Stimulated activated CD4-positive, alpha-beta T cell treated with anti-CD3 and anti-CD28 coated beads, Interleukin-4, amount 100 ng/mL, for 1 hour (primary cell): ENCODE measurements around the gene SLC41A3.
"Not testable (repeated sequence)": the region's sequence is repeated elsewhere in the genome, so short reads cannot be mapped to it uniquely, and the experiment has no call there.

ENCODE experiments used
- DNase-seq: peaks from one replicate; pipeline ENCODE4 v3.0.0-alpha.2; 2020

SLC41A3 gene

DNA sequence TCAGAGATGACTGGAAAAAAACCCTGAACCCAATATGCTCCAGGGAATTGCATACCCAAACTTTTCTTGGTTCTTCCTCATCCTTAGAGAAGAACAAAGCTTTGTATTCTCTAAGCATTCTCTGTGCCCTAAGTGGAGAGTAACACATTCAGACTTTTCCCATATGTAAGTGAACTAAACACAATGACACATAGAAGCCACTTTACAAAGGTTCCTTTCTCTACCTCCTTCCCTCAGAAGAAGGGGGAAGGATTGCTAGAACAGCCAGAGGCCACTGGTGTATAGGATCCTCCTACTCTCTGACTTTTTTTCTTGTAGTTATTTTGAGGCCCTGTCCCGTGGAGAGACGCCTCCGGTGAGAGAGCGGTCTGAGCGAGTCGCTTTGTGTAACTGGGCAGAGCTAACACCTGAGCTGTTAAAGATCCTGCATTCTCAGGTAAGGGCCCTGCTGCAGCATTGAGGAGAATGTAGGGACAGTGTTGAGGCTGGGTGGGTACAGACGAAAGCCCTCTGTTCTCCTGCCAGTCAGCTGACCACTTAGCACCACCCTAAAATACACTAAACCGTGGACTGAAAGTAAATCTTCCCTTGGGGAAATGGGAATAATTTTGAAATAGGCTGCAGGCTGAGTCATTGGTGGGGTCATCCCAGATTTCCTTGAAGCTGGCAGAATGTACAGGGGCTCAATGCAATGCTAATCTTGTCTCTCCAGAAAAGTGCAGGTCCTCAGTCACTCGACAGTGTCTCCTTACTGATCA lies 108.5 kb downstream of the SLC41A3 start:
- DNase-seq, result not testable (repeated sequence)

DNA sequence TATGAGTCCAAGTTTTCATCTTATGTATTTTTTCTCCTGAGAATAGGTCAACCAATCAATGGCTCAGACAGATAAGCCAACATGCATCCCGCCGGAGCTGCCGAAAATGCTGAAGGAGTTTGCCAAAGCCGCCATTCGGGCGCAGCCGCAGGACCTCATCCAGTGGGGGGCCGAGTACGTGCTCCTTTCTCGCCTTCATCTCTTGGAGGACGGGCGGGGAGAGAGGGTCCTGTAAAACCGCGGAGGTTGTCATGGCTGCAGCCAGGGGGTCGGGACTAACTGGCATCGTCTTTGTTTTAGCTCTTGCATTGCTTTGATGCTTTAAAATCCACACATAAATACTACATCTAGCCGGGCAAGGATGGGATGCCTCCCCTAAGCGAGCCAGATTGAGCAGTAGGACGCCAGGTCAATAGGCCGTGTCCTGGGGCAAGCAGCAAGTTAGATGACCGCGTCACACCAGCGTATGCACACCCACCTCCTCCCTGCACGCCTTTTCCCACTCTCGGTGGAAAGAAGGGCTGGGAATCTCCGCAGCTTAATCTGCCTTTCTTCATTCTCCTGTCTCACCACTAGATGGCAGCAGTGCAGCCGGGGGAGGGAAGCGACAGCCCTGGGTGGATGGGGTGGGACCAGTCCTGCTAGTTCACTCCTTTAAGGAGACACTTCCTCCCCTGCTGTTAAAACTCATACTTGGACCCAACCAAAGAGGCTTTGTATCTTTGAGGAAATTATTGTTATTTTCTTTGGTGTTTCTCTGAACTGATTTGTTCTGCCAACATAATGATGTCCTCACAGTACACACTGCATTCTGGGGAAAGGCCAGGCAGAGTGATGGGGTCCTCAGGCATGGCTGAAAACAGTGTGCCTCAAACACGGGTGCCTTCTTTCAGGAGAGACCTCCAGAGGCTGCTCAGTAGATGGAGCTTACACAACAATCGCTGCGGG lies 111.7 kb downstream of the SLC41A3 start:
- DNase-seq, result not testable (repeated sequence)

DNA sequence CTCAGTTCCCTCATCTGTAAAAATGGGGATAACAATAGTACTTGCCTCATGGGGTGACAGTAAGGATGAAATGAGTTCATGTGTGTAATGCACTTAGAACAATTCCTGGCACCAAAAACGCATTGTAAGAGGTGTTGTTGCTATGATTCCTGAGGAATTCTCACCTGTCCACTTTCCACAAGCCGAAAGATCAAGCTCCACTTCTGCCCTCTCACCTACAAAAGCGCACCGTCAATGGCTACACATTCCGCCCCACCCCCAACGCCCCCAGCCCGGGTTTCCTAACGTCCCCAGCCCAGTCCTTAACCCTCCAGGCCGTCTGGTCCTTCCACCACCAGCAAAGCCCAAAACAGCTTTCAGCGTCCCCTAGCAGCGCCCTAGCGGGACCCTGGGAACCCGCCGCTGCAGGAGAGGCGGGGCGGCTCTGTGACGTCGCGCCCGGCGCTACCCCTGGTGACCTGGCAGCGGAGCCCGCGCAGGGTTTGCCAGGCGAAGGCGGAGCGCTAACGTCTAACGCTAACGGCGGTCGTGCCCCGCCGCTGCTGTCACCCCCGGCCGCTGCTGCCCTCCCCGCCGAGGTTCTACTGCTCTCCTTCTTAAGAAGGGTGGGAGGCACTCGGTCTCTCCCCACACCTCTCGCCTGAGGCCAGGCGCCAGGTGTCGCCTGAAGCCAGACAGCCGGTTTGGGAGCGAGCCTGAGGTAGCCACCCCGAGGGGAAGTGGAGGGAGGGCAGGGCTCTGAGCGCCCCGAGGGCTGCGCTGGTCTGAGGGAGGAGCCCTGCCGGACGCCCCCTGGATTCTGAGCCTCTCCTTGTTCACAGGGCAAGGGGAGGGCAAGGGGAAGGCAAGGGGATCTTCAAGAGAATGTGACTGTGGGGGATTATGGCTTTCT lies 115.0 kb downstream of the SLC41A3 start, which contains the start of gene ROPN1B:
TSS of gene ROPN1B (plus strand) at position 478 of the 892 bp plus-strand sequence. CDS start 2,877 bp downstream, outside the sequence.
- DNase-seq, result not testable (repeated sequence)

DNA sequence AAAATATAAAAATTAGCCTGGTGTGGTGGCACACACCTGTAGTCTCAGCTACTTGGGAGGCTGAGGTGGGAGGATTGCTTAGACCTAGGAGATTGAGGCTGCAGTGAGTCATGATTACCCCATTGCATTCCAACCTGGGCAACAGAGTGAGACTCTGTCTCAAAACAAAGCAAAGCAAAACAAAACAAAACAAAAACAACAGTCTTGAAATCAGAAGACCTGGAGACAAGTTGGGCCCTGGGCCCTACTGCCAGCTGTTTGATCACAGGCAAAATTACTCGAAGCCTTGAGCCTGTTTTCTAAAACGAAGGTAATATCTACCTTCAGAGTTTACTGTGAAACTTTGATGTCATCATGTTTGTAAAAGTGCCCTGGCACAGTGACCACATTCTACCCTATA lies 115.8 kb downstream of the SLC41A3 start:
- DNase-seq, result not testable (repeated sequence)

DNA sequence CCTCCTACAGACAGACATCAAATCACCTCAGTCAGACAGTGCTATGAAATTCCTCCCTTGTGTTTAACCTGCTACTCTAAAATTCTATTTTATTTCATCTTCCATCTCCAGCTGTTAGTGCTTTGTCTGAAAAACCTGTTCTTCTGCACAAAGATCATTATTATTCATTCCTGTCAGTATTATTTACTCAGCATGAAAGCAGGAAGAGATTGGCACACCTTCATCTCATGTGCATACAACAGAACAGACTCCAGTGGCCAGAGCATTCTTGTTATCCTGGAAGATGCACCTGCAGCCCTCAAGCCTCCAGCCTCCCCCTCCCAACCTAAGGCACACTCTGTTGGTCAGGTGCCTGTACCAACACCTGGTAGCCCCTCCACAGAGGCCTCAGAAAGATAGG lies 116.8 kb downstream of the SLC41A3 start:
- DNase-seq, result no peak

DNA sequence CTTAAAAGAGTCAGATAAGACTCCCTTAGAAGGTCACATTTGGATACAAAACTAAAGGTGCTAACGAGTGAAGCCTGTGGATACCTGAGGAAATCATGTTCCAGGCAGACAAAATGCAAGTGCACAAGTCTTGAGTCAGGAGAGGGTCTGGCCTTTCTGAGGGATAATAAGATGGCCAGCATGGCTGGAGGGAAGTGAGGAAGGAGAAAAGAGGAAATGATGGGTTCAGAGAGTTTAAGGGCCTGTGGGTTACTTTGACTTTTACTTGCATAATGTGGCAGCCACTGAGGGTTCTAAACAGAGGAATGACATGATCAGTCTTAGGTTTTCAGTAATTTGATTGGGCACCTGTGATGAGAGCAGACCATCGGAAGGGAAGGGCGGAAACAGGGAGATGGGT lies 118.4 kb downstream of the SLC41A3 start:
- DNase-seq, result no peak

DNA sequence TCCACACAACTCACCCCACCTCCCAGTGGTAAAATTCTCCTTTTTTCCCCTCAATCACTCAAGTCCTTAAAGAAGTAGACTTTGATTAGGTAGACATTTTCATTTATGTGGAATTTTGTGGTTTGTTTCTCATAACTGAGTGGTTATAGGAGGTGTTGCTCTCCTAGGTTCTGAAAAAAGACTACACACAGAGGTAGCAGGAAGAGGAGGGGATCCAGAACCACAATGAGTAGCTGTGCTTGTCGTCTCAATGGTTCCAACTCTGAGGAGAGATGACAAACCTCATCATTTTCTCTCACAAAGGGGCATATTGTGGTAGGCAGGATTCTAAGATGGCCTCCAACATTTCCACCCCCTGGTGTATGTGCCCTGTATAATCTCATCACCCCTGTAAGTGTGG lies 120.1 kb downstream of the SLC41A3 start:
- not testable (repeated sequence) for DNase-seq

DNA sequence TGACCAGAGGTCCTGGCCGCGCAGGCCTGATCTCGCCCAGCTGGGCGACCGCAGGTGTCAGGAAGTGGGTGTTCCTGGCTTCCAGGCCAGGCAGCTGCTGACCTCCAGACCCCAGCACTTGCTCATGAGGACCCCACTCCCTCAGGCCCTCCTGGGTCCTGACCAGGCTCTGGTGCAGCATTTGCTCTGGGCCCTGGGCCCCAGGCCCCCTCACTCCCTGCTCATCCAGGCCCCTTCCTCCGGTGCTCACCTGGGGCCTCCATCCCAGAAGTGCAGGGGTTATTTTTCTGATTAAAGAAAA lies 122.7 kb downstream of the SLC41A3 start:
- no peak for DNase-seq

DNA sequence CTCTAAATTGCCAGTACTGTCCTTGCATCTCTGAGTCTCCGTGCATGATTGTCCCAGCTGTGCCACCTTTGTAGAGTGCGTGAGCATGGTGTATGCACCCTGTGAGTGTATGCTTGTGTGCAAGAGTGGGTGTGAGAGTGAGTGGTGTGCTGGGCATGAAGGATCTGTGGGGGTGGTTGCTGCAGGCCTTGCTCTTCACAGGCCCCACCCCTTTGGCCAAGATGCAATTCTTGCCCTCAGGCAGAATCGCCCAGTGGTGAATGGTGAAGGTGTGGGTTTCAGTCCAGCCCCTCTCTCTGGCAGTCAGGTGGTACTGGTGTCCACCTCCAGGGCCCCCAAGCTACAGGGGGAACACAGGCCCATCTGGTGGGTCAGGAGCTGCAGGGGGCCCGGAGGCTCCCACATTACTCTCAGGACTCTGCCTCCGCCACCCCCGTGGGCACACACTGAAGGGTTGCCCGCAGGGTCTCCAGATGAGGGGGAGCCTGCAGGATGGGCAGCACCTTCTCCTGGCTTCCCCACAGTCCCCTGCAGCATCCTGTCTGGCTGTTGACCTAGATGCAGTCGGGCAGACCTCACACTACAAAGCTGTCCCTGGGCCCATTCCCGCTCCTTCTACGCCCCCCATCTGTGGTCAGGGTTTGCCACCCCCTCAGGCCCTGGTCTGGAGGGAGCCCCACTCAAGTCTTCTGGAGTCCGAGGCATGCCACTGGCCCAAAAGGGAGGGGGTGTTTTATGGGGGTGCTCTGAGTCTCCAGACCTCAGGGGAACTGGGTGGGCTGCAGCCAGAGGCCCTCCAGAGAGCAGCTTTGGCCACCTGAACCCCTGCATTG lies 123.3 kb downstream of the SLC41A3 start:
- DNase-seq, result no peak

DNA sequence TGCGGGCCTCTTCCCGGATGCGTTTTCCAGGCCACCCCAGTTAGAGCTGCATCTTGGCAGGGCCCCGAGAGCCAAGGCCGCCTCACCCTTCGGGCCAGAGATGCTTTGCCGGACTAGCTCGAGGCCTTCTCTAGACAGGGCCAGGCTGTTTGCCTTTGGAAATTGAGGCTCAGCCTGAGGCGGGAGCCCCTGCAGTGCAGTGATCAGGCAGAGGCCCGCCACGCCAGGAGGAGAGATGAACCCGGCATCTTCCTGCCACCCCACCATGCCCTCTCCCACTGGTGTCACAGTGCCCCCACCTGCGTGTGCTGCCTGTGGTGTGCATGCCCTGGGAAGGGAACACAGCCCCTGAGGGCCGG lies 123.9 kb downstream of the SLC41A3 start:
- no peak for DNase-seq

DNA sequence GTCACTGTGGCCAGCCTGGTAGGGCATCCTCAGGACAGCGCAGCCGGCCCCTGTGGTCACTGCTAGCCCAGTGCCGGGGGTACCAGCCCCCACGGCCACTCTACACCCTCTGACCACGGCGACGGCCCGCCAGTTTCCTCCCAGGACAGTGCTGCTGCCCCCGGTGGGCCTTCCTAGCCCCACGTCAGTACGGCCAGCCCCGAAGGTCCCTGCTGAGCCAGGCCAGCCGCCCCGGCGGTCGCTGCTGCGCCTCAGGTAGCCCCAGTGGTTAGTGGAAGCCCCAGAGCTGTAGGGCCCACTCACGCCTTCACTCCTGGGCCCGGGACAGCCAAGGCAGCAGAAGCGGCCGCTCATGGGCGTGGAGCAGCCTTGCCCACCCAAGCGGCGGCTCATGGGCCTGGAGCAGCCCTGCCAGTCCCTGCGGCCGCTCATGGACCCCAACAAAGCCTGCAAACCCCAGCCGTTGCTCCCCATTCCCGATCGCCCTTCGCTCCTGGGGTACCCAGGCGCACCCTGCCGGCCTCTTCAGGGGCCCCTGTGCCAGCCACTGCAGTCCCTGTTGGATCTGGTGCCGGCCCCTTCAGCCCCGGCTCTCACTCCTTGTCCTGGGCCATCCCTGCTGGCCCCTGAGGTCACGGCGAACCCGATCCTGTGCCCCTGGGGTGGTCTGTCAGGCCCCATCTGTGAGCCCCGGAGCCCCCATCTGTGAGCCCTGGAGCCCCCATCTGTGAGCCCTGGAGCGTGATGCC lies 124.4 kb downstream of the SLC41A3 start:
- DNase-seq, result no peak

DNA sequence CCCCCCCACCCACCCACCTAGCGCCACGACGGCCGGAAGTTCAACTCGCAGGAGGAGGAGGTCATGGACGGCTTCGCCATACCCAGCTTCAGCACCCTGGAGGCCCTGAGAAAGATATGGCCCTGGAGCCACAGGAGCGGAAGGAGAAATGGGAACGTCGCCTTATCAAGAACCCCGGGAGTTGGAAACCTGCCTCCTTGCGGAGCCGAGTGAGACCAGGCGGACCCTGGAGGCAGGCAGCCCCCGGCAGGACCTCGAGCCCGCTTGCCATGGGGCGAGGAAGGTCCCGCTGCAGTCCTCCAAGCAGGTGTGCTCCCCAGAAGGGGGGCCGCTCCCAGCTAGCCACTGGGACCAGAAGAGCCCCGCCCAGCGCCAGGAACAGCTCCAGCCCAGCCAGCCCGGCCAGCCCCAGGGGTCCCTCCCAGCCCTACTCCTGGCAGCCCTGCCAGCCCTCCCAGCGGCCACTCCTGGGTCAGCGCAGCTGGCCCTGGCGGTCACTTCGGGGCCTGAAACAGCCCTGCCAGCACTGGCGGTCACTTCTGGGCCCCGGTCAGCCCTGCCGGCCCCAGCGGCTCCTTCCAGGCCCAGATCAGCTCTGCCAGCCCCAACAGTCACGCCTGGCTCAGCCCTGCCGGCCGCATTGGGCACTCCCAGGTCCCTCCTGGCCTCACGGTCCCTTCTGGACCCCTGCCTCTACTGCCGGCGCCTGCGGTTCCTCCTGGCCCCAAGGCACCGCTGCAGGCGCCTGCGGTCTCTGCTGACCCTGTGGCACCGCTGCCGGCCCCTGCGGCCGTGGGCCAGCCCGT lies 125.2 kb downstream of the SLC41A3 start:
- DNase-seq, result no peak

DNA sequence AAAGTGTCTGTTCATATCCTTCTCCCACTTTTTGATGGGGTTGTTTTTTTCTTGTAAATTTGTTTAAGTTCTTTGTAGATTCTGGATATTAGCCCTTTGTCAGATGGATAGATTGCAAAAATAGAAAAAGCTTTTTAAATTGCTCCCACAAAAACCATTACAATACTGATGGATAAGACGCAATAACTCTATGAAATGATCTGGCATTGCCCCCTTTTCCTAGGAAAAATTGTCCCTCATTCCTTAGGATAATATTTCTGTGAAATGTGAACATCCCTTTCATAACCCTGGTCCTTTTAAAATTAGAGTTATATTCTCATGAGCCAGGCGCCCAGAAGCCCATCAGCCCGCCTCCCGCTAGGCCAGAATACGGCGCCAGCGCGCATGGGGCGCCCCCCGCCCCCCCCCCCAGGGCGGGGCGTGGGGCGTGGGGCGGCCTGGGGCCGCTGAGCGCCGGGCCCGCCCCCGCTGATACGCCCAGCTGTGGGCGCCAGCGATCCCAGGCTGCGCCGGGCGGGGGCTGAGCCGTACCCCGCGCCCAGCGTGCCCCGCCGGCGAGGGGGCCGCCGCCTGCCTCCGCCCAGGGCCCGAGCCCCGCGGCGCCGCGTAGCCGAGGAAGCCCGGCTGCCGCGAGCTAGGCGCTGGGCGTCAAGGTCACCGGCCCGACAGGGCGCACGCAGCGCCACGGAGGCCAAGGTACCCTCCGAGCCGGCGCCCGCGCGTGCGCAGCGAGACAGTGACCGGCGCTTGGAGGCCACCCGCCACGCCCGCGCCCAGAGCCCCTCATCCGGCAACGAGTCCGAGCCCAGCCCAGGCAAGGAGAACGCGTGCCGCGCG lies 126.0 kb downstream of the SLC41A3 start:
- DNase-seq, result no peak

DNA sequence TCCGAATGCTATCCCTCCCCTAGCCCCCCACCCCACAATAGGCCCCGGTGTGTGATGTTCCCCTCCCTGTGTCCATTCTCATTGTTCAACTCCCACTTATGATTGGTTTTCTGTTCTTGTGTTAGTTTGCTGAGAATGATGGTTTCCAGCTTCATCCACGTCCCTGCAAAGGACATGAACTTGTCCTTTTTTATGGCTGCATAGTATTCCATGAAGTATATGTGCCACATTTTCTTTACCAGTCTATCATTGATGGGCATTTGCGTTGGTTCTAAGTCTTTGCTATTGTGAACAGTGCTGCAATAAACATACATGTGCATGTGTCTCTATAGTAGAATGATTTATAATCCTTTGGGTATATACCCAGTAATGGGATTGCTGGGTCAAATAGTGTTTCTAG lies 126.9 kb downstream of the SLC41A3 start:
- DNase-seq, result not testable (repeated sequence)
